GM23338 (cell line): ENCODE measurements around the gene ZNF619. TPM values are rescaled to one million over a fixed set of nuclear protein-coding genes. Genes with fewer than 3 reads are reported as not detected.

Experiments used
- ATAC-seq: fragments of 200-7000 bp; cut with Tn5 transposase; 3 replicates; pipeline ENCODE4 v1.9.1; 2020
- DNase-seq: peaks from one replicate; pipeline ENCODE4 v3.0.0-alpha.2; 2015; ENCODE audit warnings: low spot score
- H2AFZ ChIP-seq: fragments of 200-600 bp; sonication (generic); 2 replicates; pipeline ENCODE4 v1.8.0; 2016; ENCODE audit warnings: antibody characterized with exemption, mild to moderate bottlenecking, moderate library complexity
- H3F3A ChIP-seq: fragments of 200-600 bp; sonication (generic); replicated peaks from 2 replicates; pipeline ENCODE4 v1.8.0; 2017; ENCODE audit warnings: antibody characterized with exemption, mixed run types, low read depth
- H3K27ac ChIP-seq: fragments of 200-600 bp; sonication (generic); 2 replicates; pipeline ENCODE4 v1.6.1; 2016; ENCODE audit warnings: low read depth
- H3K27me3 ChIP-seq: fragments of 200-600 bp; sonication (generic); 2 replicates; pipeline ENCODE4 v1.8.0; 2016; ENCODE audit warnings: mild to moderate bottlenecking, mixed run types, moderate library complexity; ENCODE audit not compliant: insufficient read depth
- H3K36me3 ChIP-seq: fragments of 200-600 bp; sonication (generic); 2 replicates; pipeline ENCODE4 v1.8.0; 2016; ENCODE audit warnings: mild to moderate bottlenecking; ENCODE audit not compliant: insufficient read depth
- H3K4me1 ChIP-seq: fragments of 200-600 bp; sonication (generic); 2 replicates; pipeline ENCODE4 v1.8.0; 2016; ENCODE audit warnings: mild to moderate bottlenecking, moderate library complexity; ENCODE audit not compliant: insufficient read depth
- H3K4me2 ChIP-seq: fragments of 200-600 bp; sonication (generic); 2 replicates; pipeline ENCODE4 v1.7.1; 2017; ENCODE audit warnings: mixed run types
- H3K4me3 ChIP-seq: fragments of 200-600 bp; sonication (generic); 2 replicates; pipeline ENCODE4 v1.6.1; 2016; ENCODE audit warnings: mixed run types
- H3K79me2 ChIP-seq: fragments of 200-600 bp; sonication (generic); replicated peaks from 2 replicates; pipeline ENCODE4 v1.8.0; 2017; ENCODE audit warnings: mild to moderate bottlenecking; ENCODE audit not compliant: insufficient read depth
- H3K9me2 ChIP-seq: fragments of 200-600 bp; sonication (generic); 2 replicates; pipeline ENCODE4 v1.8.0; 2017; ENCODE audit not compliant: insufficient read depth
- H4K20me1 ChIP-seq: fragments of 200-600 bp; sonication (generic); replicated peaks from 2 replicates; pipeline ENCODE4 v1.8.0; 2017; ENCODE audit warnings: mild to moderate bottlenecking; ENCODE audit not compliant: insufficient read depth
- H3K27ac Mint-ChIP-seq: 2 replicates; pipeline ENCODE4 v1.8.0; 2020; ENCODE audit warnings: inconsistent platforms, mild to moderate bottlenecking, moderate library complexity, mixed read lengths
- H3K27me3 Mint-ChIP-seq: 3 replicates; pipeline ENCODE4 v1.8.0; 2022; ENCODE audit warnings: low read depth, mild to moderate bottlenecking, moderate library complexity, mixed read lengths, inconsistent platforms; ENCODE audit not compliant: insufficient read depth, poor library complexity
- H3K36me3 Mint-ChIP-seq: 3 replicates; pipeline ENCODE4 v1.8.0; 2021; ENCODE audit warnings: low read depth, mild to moderate bottlenecking, inconsistent platforms, moderate library complexity, mixed read lengths
- H3K4me1 Mint-ChIP-seq: 3 replicates; pipeline ENCODE4 v1.8.0; 2020; ENCODE audit warnings: mild to moderate bottlenecking, inconsistent platforms, mixed read lengths
- H3K4me3 Mint-ChIP-seq: 3 replicates; pipeline ENCODE4 v1.8.0; 2021; ENCODE audit warnings: moderate library complexity, mild to moderate bottlenecking, inconsistent platforms, mixed read lengths
- H3K9me3 Mint-ChIP-seq: 3 replicates; pipeline ENCODE4 v1.8.0; 2020; ENCODE audit warnings: moderate library complexity, mild to moderate bottlenecking, inconsistent platforms, mixed read lengths
- CREB1 ChIP-seq: fragments of 250-450 bp; sonication (Bioruptor Pico); IDR thresholded peaks from 2 replicates; pipeline ENCODE4 v1.5.0; 2020; ENCODE audit warnings: low read depth, mild to moderate bottlenecking, moderate library complexity
- EZH2 ChIP-seq: fragments of 200-600 bp; sonication (generic); IDR thresholded peaks from one replicate; pipeline ENCODE4 v1.8.0; 2017; ENCODE audit warnings: antibody characterized with exemption, mild to moderate bottlenecking, low read depth; ENCODE audit not compliant: unreplicated experiment
- EZH2phosphoT487 ChIP-seq: fragments of 200-600 bp; sonication (generic); IDR thresholded peaks from one replicate; pipeline ENCODE4 v1.8.1; 2018; ENCODE audit warnings: antibody characterized with exemption; ENCODE audit not compliant: unreplicated experiment
- JUNB ChIP-seq: IDR thresholded peaks from one replicate; pipeline ENCODE4 v1.6.1; 2016; ENCODE audit warnings: antibody characterized with exemption; ENCODE audit not compliant: unreplicated experiment
- NANOG ChIP-seq: IDR thresholded peaks from 2 replicates; pipeline ENCODE4 v1.6.1; 2016; ENCODE audit warnings: antibody characterized with exemption, borderline replicate concordance
- POLR2AphosphoS5 ChIP-seq: IDR thresholded peaks from 2 replicates; pipeline ENCODE4 v1.6.1; 2016; ENCODE audit warnings: antibody characterized with exemption, low read depth
- STAT1 ChIP-seq: IDR thresholded peaks from one replicate; pipeline ENCODE4 v1.6.1; 2016; ENCODE audit warnings: antibody characterized with exemption; ENCODE audit not compliant: unreplicated experiment
- ZNF114 ChIP-seq: fragments of 250-450 bp; sonication (Bioruptor Pico); IDR thresholded peaks from 2 replicates; pipeline ENCODE4 v1.5.0; 2020; ENCODE audit warnings: mild to moderate bottlenecking, moderate library complexity
- ZNF331 ChIP-seq: fragments of 250-450 bp; sonication (Bioruptor Pico); IDR thresholded peaks from 2 replicates; pipeline ENCODE4 v1.5.0; 2020; ENCODE audit warnings: low read depth, mild to moderate bottlenecking, moderate library complexity
- polyA plus RNA-seq: library from polyadenylated mRNA; unstranded; fragments of >200 nt; fragmentation: Nextera tagmentation; extraction: Ambion mirVana; gene quantifications from 2 replicates; pipeline ENCODE4 v1.2.1, GENCODE V29; 2016
- total RNA-seq: library from RNA; depleted of rRNA; stranded (reverse); fragments of >200 nt; shearing (Covaris generic); gene quantifications from 2 replicates; pipeline ENCODE4 v1.2.3, GENCODE V29; 2014
- TF ChIP-seq, protein P1 (sequence below): IDR thresholded peaks from one replicate; pipeline ENCODE4 v1.6.1; 2018; ENCODE audit warnings: antibody characterized with exemption; ENCODE audit not compliant: unreplicated experiment
- TF ChIP-seq, protein P2 (sequence below): fragments of 250-450 bp; sonication (Bioruptor Pico); IDR thresholded peaks from 2 replicates; pipeline ENCODE4 v1.5.0; 2020; ENCODE audit warnings: mild to moderate bottlenecking, moderate library complexity
- TF ChIP-seq, protein P3 (sequence below): IDR thresholded peaks from 2 replicates; pipeline ENCODE4 v1.6.1; 2016; ENCODE audit warnings: antibody characterized with exemption
- TF ChIP-seq, protein P4 (sequence below), 2 experiments: fragments of 200-600 bp in 1 of 2; sonication (generic) in 1 of 2; conservative IDR thresholded peaks; 2 replicates each; pipeline versions ENCODE4 v1.5.1 to v1.6.1; 2016 to 2017; ENCODE audit warnings: antibody characterized with exemption in 2 of 2, low read depth in 2 of 2, mild to moderate bottlenecking in 2 of 2, moderate library complexity in 1 of 2

Gene ZNF619
- total and polyA plus RNA-seq, 2 experiments from 2014 or later: 1.3 to 7.4 TPM

DNA sequence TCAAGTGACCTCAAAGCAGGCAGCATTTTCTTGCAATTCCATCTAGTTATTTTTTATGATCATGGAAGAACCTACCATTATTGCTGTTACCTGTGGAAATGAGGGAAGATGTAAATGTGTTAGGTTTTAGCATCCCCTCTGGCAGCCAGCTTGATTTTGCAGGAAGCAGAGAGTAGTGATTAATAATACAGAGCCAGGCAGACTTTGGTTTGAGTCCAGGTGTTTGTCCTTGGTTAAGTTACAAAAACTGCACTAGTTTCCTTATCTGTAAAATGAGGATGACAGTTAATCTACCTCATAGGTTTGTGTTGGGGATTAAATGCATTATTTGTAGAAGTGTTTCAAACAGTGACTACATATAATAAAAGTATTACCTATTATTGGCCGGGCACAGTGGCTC lies 41.1 kb downstream of the ZNF619 start:
- Mint-ChIP-seq H3K27ac (no peak overlapping the region), H3K36me3 (peaks cover 47% of the 10 kb centered on the region), H3K27me3 (peaks cover 5% of the 10 kb centered on the region), H3K9me3 (no peaks in the 10 kb centered on the region), H3K4me1 (no peaks in the 10 kb centered on the region), H3K4me3 (no peak overlapping the region)
- H4K20me1 ChIP-seq: no peaks in the 10 kb centered on the region; the same call in 1 of the 2 replicates
- H3K79me2 ChIP-seq: no peaks in the 10 kb centered on the region
- H3K36me3 ChIP-seq: 0 out of 2 replicates have a peak, but pooled peaks cover 4% of the 10 kb centered on the region
- H3K4me2 ChIP-seq: no peak overlapping the region
- no peak overlapping the region for H2AFZ ChIP-seq
- DNase-seq (no peak), ATAC-seq (no peak)
- H3K9me2 ChIP-seq: no peaks in the 10 kb centered on the region
- no peak overlapping the region for H3K27ac ChIP-seq
- no peaks in the 10 kb centered on the region for H3K27me3 ChIP-seq
- TF ChIP-seq EZH2phosphoT487 (no peak), CREB1 (CRISPR knock-in tag) (no peak), JUNB (no peak), ZNF331 (CRISPR knock-in tag) (no peak), EZH2 (no peak), STAT1 (no peak), POLR2AphosphoS5 (no peak), NANOG (no peak), ZNF114 (CRISPR knock-in tag) (no peak)
- TF ChIP-seq, protein P1, sequence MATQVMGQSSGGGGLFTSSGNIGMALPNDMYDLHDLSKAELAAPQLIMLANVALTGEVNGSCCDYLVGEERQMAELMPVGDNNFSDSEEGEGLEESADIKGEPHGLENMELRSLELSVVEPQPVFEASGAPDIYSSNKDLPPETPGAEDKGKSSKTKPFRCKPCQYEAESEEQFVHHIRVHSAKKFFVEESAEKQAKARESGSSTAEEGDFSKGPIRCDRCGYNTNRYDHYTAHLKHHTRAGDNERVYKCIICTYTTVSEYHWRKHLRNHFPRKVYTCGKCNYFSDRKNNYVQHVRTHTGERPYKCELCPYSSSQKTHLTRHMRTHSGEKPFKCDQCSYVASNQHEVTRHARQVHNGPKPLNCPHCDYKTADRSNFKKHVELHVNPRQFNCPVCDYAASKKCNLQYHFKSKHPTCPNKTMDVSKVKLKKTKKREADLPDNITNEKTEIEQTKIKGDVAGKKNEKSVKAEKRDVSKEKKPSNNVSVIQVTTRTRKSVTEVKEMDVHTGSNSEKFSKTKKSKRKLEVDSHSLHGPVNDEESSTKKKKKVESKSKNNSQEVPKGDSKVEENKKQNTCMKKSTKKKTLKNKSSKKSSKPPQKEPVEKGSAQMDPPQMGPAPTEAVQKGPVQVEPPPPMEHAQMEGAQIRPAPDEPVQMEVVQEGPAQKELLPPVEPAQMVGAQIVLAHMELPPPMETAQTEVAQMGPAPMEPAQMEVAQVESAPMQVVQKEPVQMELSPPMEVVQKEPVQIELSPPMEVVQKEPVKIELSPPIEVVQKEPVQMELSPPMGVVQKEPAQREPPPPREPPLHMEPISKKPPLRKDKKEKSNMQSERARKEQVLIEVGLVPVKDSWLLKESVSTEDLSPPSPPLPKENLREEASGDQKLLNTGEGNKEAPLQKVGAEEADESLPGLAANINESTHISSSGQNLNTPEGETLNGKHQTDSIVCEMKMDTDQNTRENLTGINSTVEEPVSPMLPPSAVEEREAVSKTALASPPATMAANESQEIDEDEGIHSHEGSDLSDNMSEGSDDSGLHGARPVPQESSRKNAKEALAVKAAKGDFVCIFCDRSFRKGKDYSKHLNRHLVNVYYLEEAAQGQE: no peak
- TF ChIP-seq, protein P2, sequence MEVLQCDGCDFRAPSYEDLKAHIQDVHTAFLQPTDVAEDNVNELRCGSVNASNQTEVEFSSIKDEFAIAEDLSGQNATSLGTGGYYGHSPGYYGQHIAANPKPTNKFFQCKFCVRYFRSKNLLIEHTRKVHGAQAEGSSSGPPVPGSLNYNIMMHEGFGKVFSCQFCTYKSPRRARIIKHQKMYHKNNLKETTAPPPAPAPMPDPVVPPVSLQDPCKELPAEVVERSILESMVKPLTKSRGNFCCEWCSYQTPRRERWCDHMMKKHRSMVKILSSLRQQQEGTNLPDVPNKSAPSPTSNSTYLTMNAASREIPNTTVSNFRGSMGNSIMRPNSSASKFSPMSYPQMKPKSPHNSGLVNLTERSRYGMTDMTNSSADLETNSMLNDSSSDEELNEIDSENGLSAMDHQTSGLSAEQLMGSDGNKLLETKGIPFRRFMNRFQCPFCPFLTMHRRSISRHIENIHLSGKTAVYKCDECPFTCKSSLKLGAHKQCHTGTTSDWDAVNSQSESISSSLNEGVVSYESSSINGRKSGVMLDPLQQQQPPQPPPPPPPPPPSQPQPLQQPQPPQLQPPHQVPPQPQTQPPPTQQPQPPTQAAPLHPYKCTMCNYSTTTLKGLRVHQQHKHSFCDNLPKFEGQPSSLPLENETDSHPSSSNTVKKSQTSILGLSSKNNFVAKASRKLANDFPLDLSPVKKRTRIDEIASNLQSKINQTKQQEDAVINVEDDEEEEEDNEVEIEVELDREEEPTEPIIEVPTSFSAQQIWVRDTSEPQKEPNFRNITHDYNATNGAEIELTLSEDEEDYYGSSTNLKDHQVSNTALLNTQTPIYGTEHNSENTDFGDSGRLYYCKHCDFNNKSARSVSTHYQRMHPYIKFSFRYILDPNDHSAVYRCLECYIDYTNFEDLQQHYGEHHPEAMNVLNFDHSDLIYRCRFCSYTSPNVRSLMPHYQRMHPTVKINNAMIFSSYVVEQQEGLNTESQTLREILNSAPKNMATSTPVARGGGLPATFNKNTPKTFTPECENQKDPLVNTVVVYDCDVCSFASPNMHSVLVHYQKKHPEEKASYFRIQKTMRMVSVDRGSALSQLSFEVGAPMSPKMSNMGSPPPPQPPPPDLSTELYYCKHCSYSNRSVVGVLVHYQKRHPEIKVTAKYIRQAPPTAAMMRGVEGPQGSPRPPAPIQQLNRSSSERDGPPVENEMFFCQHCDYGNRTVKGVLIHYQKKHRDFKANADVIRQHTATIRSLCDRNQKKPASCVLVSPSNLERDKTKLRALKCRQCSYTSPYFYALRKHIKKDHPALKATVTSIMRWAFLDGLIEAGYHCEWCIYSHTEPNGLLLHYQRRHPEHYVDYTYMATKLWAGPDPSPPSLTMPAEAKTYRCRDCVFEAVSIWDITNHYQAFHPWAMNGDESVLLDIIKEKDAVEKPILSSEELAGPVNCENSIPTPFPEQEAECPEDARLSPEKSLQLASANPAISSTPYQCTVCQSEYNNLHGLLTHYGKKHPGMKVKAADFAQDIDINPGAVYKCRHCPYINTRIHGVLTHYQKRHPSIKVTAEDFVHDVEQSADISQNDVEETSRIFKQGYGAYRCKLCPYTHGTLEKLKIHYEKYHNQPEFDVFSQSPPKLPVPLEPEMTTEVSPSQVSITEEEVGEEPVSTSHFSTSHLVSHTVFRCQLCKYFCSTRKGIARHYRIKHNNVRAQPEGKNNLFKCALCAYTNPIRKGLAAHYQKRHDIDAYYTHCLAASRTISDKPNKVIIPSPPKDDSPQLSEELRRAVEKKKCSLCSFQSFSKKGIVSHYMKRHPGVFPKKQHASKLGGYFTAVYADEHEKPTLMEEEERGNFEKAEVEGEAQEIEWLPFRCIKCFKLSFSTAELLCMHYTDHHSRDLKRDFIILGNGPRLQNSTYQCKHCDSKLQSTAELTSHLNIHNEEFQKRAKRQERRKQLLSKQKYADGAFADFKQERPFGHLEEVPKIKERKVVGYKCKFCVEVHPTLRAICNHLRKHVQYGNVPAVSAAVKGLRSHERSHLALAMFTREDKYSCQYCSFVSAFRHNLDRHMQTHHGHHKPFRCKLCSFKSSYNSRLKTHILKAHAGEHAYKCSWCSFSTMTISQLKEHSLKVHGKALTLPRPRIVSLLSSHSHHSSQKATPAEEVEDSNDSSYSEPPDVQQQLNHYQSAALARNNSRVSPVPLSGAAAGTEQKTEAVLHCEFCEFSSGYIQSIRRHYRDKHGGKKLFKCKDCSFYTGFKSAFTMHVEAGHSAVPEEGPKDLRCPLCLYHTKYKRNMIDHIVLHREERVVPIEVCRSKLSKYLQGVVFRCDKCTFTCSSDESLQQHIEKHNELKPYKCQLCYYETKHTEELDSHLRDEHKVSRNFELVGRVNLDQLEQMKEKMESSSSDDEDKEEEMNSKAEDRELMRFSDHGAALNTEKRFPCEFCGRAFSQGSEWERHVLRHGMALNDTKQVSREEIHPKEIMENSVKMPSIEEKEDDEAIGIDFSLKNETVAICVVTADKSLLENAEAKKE (CRISPR knock-in tag): no peak
- TF ChIP-seq, protein P3, sequence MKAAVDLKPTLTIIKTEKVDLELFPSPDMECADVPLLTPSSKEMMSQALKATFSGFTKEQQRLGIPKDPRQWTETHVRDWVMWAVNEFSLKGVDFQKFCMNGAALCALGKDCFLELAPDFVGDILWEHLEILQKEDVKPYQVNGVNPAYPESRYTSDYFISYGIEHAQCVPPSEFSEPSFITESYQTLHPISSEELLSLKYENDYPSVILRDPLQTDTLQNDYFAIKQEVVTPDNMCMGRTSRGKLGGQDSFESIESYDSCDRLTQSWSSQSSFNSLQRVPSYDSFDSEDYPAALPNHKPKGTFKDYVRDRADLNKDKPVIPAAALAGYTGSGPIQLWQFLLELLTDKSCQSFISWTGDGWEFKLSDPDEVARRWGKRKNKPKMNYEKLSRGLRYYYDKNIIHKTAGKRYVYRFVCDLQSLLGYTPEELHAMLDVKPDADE: no peak
- TF ChIP-seq, protein P4, sequence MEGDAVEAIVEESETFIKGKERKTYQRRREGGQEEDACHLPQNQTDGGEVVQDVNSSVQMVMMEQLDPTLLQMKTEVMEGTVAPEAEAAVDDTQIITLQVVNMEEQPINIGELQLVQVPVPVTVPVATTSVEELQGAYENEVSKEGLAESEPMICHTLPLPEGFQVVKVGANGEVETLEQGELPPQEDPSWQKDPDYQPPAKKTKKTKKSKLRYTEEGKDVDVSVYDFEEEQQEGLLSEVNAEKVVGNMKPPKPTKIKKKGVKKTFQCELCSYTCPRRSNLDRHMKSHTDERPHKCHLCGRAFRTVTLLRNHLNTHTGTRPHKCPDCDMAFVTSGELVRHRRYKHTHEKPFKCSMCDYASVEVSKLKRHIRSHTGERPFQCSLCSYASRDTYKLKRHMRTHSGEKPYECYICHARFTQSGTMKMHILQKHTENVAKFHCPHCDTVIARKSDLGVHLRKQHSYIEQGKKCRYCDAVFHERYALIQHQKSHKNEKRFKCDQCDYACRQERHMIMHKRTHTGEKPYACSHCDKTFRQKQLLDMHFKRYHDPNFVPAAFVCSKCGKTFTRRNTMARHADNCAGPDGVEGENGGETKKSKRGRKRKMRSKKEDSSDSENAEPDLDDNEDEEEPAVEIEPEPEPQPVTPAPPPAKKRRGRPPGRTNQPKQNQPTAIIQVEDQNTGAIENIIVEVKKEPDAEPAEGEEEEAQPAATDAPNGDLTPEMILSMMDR (conservative IDR thresholded peaks at IDR 0.05; ENCODE audit: low read depth in 2 of 2): no peak
- no peaks in the 10 kb centered on the region for H3K4me1 ChIP-seq
- no peaks in the 10 kb centered on the region for H3F3A ChIP-seq
- no peak overlapping the region for H3K4me3 ChIP-seq
